Tibial nerve (tissue), 4 donors: ENCODE results near the gene IGFN1.

Source experiments
- CTCF ChIP-seq, 5 experiments: fragments of 200-600 bp in 3 of 5; fragments of 450-650 bp in 2 of 5; sonication (generic) in 3 of 5; IDR thresholded peaks; one replicate each; pipeline ENCODE4 v1.5.1; 2016 to 2019; ENCODE audit warnings: antibody characterized with exemption in 5 of 5, mild to moderate bottlenecking in 3 of 5, moderate library complexity in 2 of 5
- EP300 ChIP-seq, 2 donors: sonication (generic); formaldehyde crosslinking; IDR thresholded peaks; one replicate each; pipeline ENCODE4 v1.6.1; 2017; ENCODE audit warnings: antibody characterized with exemption in 2 of 2, mild to moderate bottlenecking in 1 of 2
- POLR2A ChIP-seq, 2 donors: fragments of 450-650 bp; IDR thresholded peaks; one replicate each; pipeline ENCODE4 v1.6.1; 2017; ENCODE audit warnings: antibody characterized with exemption in 2 of 2, mild to moderate bottlenecking in 2 of 2, moderate library complexity in 2 of 2

- TF ChIP-seq CTCF (IDR thresholded peaks at IDR 0.05) (no peak), EP300 (IDR thresholded peaks at IDR 0.05) (no peak), POLR2A (IDR thresholded peaks at IDR 0.05) (no peak)
These were observed 24.3 kb downstream of the IGFN1 start for GRCh38 chr1:201214886-201215285.
